Activated T-helper 1 cell treated with anti-CD3 and anti-CD28 coated beads, Interleukin-12 subunit alpha, Interleukin-12 subunit beta, Interleukin-2, Interleukin-4 antibody, amounts not matched to agents 30 ng/mL and 10 ng/mL and 1 ng/mL, durations not matched to agents 14 hours and 24 hours and 36 hours (primary cell): ENCODE data around the gene ENAM. TPM values are rescaled to one million over a fixed set of nuclear protein-coding genes. Genes with fewer than 3 reads are reported as not detected.

Experiments used
- DNase-seq: peaks from one replicate; pipeline ENCODE4 v3.0.0; 2021; ENCODE audit warnings: low spot score
- H3K27ac Mint-ChIP-seq: one replicate; pipeline ENCODE4 v1.8.0; 2021; ENCODE audit warnings: mild to moderate bottlenecking, mixed read lengths
- H3K27me3 Mint-ChIP-seq: one replicate; pipeline ENCODE4 v1.8.0; 2022; ENCODE audit warnings: mild to moderate bottlenecking, moderate library complexity, mixed read lengths; ENCODE audit not compliant: insufficient read depth
- H3K36me3 Mint-ChIP-seq: one replicate; pipeline ENCODE4 v1.8.0; 2021; ENCODE audit warnings: low read depth, mixed read lengths
- H3K4me1 Mint-ChIP-seq: one replicate; pipeline ENCODE4 v1.8.0; 2021; ENCODE audit warnings: low read depth, mixed read lengths
- H3K4me3 Mint-ChIP-seq: one replicate; pipeline ENCODE4 v1.8.0; 2021; ENCODE audit warnings: mild to moderate bottlenecking, moderate library complexity, mixed read lengths
- H3K9me3 Mint-ChIP-seq: one replicate; pipeline ENCODE4 v1.8.0; 2021; ENCODE audit warnings: mixed read lengths
- intact Hi-C: fragments of 100-400 bp; cut with micrococcal nuclease; formaldehyde crosslinking; loops from one replicate; pipeline ENCODE4 v1.15.1; 2024
- total RNA-seq: library from RNA; stranded (reverse); gene quantifications from 2 replicates; pipeline ENCODE4 v1.2.3, GENCODE V29; 2022

ENAM gene
- total RNA-seq, 1 donor from 2014 or later, result not detected

GRCh38 chr4:70607334-70607853 is 21.1 kb upstream of the ENAM start:
- H3K27ac Mint-ChIP-seq, result no peak overlapping the region
- H3K36me3 Mint-ChIP-seq, result no peaks in the 10 kb centered on the region
- no peaks in the 10 kb centered on the region for H3K9me3 Mint-ChIP-seq
- H3K4me1 Mint-ChIP-seq, result no peaks in the 10 kb centered on the region
- intact Hi-C loops, result no loop called here
- peaks cover 18% of the 10 kb centered on the region for H3K27me3 Mint-ChIP-seq
- DNase-seq, result no peak
- H3K4me3 Mint-ChIP-seq, result no peak overlapping the region

- intact Hi-C loops, result no loop called here
- Mint-ChIP-seq H3K27ac (no peak overlapping the region), H3K4me3 (no peak overlapping the region), H3K9me3 (no peaks in the 10 kb centered on the region), H3K36me3 (no peaks in the 10 kb centered on the region), H3K27me3 (peaks cover 26% of the 10 kb centered on the region), H3K4me1 (peaks cover 2% of the 10 kb centered on the region)
- no peak for DNase-seq
Observed at GRCh38 chr4:70608324-70608723, 20.2 kb upstream of the ENAM start.

GRCh38 chr4:70613306-70614183 is 15.0 kb upstream of the ENAM start:
- H3K27me3 Mint-ChIP-seq, result peaks cover 28% of the 10 kb centered on the region
- no peak overlapping the region for H3K4me3 Mint-ChIP-seq
- DNase-seq, result no peak
- intact Hi-C loops, result loop anchor here (5.0 kb wide), 1 partner anchor 94 kb away; no protein-coding TSS in a partner anchor
- peaks cover 12% of the 10 kb centered on the region for H3K4me1 Mint-ChIP-seq
- H3K27ac Mint-ChIP-seq, result no peak overlapping the region
- no peaks in the 10 kb centered on the region for H3K9me3 Mint-ChIP-seq
- no peaks in the 10 kb centered on the region for H3K36me3 Mint-ChIP-seq

- Mint-ChIP-seq H3K27ac (no peak overlapping the region), H3K36me3 (no peaks in the 10 kb centered on the region), H3K4me3 (no peak overlapping the region), H3K9me3 (no peaks in the 10 kb centered on the region), H3K27me3 (peaks cover 28% of the 10 kb centered on the region), H3K4me1 (peaks cover 12% of the 10 kb centered on the region)
- DNase-seq, result no peak
- intact Hi-C loops, result loop anchor here (5.0 kb wide), 1 partner anchor 93 kb away; no protein-coding TSS in a partner anchor
Observed at GRCh38 chr4:70614184-70614555, 14.4 kb upstream of the ENAM start.

GRCh38 chr4:70619288-70619687 is 9.3 kb upstream of the ENAM start:
- H3K27me3 Mint-ChIP-seq, result peaks cover 6% of the 10 kb centered on the region
- no peak for DNase-seq
- H3K4me1 Mint-ChIP-seq, result peaks cover 8% of the 10 kb centered on the region
- H3K27ac Mint-ChIP-seq, result peak overlapping the region; percentile 3
- intact Hi-C loops, result loop anchor here (5.0 kb wide), 2 partner anchors 183 to 388 kb away; no protein-coding TSS in a partner anchor
- no peaks in the 10 kb centered on the region for H3K9me3 Mint-ChIP-seq
- no peaks in the 10 kb centered on the region for H3K36me3 Mint-ChIP-seq
- no peak overlapping the region for H3K4me3 Mint-ChIP-seq

- H3K4me3 Mint-ChIP-seq, result no peak overlapping the region
- H3K36me3 Mint-ChIP-seq, result no peaks in the 10 kb centered on the region
- peaks cover 7% of the 10 kb centered on the region for H3K4me1 Mint-ChIP-seq
- H3K27ac Mint-ChIP-seq, result no peak overlapping the region
- intact Hi-C loops, result loop anchor here (5.0 to 10.0 kb wide), 3 partner anchors 183 to 388 kb away; no protein-coding TSS in a partner anchor
- no peak for DNase-seq
- H3K27me3 Mint-ChIP-seq, result peaks cover 5% of the 10 kb centered on the region
- H3K9me3 Mint-ChIP-seq, result no peaks in the 10 kb centered on the region
Observed at GRCh38 chr4:70619778-70620177, 8.8 kb upstream of the ENAM start.

GRCh38 chr4:70623323-70623722 is 5.2 kb upstream of the ENAM start:
- Mint-ChIP-seq H3K27me3 (no peaks in the 10 kb centered on the region), H3K36me3 (no peaks in the 10 kb centered on the region), H3K4me1 (peaks cover 7% of the 10 kb centered on the region), H3K4me3 (no peak overlapping the region), H3K9me3 (no peaks in the 10 kb centered on the region), H3K27ac (peak overlapping the region; percentile 65)
- intact Hi-C loops, result loop anchor here (2.0 to 10.0 kb wide), 2 partner anchors 221 to 239 kb away; no protein-coding TSS in a partner anchor
- no peak for DNase-seq

GRCh38 chr4:70624226-70624793 is 4.2 kb upstream of the ENAM start:
- Mint-ChIP-seq H3K4me1 (peaks cover 7% of the 10 kb centered on the region), H3K9me3 (no peaks in the 10 kb centered on the region), H3K4me3 (no peak overlapping the region), H3K27ac (no peak overlapping the region), H3K27me3 (no peaks in the 10 kb centered on the region), H3K36me3 (no peaks in the 10 kb centered on the region)
- intact Hi-C loops, result loop anchor here (2.0 to 10.0 kb wide), 2 partner anchors 64 to 220 kb away; partner anchors contain the start of gene UTP3
- no peak for DNase-seq

GRCh38 chr4:70627620-70628019 is 924 bp upstream of the ENAM start:
- intact Hi-C loops, result loop anchor here (10.0 kb wide), 1 partner anchor 217 kb away; no protein-coding TSS in a partner anchor
- Mint-ChIP-seq H3K4me3 (no peak overlapping the region), H3K9me3 (no peaks in the 10 kb centered on the region), H3K36me3 (no peaks in the 10 kb centered on the region), H3K27ac (no peak overlapping the region), H3K4me1 (peaks cover 7% of the 10 kb centered on the region), H3K27me3 (peaks cover 10% of the 10 kb centered on the region)
- DNase-seq, result no peak

GRCh38 chr4:70629469-70630090 is 1.0 kb downstream of the ENAM start:
- H3K4me3 Mint-ChIP-seq, result no peak overlapping the region
- no peak overlapping the region for H3K27ac Mint-ChIP-seq
- no peaks in the 10 kb centered on the region for H3K9me3 Mint-ChIP-seq
- no peaks in the 10 kb centered on the region for H3K4me1 Mint-ChIP-seq
- intact Hi-C loops, result loop anchor here (10.0 kb wide), 1 partner anchor 215 kb away; no protein-coding TSS in a partner anchor
- H3K27me3 Mint-ChIP-seq, result peaks cover 17% of the 10 kb centered on the region
- H3K36me3 Mint-ChIP-seq, result no peaks in the 10 kb centered on the region
- DNase-seq, result no peak

- no peak overlapping the region for H3K4me3 Mint-ChIP-seq
- H3K4me1 Mint-ChIP-seq, result no peaks in the 10 kb centered on the region
- H3K27ac Mint-ChIP-seq, result no peak overlapping the region
- DNase-seq, result no peak
- peaks cover 17% of the 10 kb centered on the region for H3K27me3 Mint-ChIP-seq
- H3K36me3 Mint-ChIP-seq, result no peaks in the 10 kb centered on the region
- H3K9me3 Mint-ChIP-seq, result no peaks in the 10 kb centered on the region
- intact Hi-C loops, result no loop called here
Observed at GRCh38 chr4:70630162-70630561, 1.6 kb downstream of the ENAM start.

- intact Hi-C loops, result no loop called here
- Mint-ChIP-seq H3K4me3 (no peak overlapping the region), H3K27ac (no peak overlapping the region), H3K36me3 (no peaks in the 10 kb centered on the region), H3K9me3 (no peaks in the 10 kb centered on the region), H3K4me1 (no peaks in the 10 kb centered on the region), H3K27me3 (peaks cover 17% of the 10 kb centered on the region)
- DNase-seq, result no peak
Observed at GRCh38 chr4:70632028-70632427, 3.5 kb downstream of the ENAM start.
